Measurements from ENCODE around the gene DHRS4L2. TPM values are rescaled to one million over a fixed set of nuclear protein-coding genes. Genes with fewer than 3 reads are reported as not detected.
A peak's percentile ranks its signal among the peaks of the same experiment; 100 is the strongest.
"Not testable (repeated sequence)": the region's sequence is repeated elsewhere in the genome, so short reads cannot be mapped to it uniquely, and the experiment has no call there.

The DHRS4L2 gene
- total RNA-seq, 3 donors from 2014 or later = 30.7 to 56.1 (median 45.9) TPM

DNA sequence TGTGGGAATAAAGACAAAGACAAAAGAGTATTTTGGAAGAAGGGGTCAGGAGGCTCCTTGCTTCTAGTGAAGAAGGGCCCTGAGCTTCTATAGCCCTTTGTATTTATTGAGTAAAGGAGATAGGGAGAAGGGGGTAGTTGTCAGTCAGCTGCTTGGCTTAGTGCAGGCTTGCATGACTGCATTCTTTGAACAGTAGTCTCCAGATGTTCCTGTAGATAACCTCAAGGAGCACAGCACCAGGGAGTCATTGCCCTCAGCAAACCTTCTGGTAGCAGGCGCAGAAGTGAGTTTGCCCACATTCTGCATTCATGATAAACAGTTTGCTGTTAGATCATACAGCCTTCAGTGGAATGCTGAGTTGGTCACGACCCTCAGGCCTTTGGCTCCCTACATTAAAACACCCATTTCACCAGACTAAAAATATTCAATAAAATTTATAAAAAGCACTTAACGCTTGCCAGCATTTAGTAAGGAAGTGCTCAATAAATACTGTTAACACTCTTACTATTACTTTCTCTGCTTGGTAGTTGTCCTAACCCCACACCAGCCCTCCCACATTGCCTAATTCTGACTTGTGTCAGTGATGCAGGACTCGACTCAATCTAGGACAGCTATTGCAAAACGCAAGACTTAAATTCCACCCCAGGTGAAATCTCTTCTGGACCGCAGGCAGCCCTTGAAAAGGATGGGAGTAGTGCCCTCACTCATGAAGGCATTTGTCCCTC is 38.2 kb upstream of the DHRS4L2 start:
- H3K4me1 ChIP-seq (ENCODE audit: low read depth) = peaks cover 4% of the 10 kb centered on the region
- TF ChIP-seq CTCF (IDR thresholded peaks at IDR 0.05) = no peak
- ATAC-seq = no peak
- DNase-seq = no peak
- H3K4me3 ChIP-seq = no peak overlapping the region
- no peaks in the 10 kb centered on the region for H3K9me3 ChIP-seq
- no peaks in the 10 kb centered on the region for H3K36me3 ChIP-seq (ENCODE audit: low read depth)
- intact Hi-C loops (cut with DNase I, micrococcal nuclease) = no loop called here

GRCh38 chr14:23951136-23951466 is 37.6 kb upstream of the DHRS4L2 start:
- H3K4me1 ChIP-seq (ENCODE audit: low read depth); H3K36me3 ChIP-seq (ENCODE audit: low read depth); ATAC-seq; H3K9me3 ChIP-seq; DNase-seq; intact Hi-C loops (cut with DNase I, micrococcal nuclease); H3K4me3 ChIP-seq: not testable (repeated sequence)

- DNase-seq (peak in 1 of 3 donors; percentile 34), ATAC-seq (no peak)
- H3K9me3 ChIP-seq = no peaks in the 10 kb centered on the region
- peaks cover 4% of the 10 kb centered on the region for H3K4me1 ChIP-seq (ENCODE audit: low read depth)
- no peak for TF ChIP-seq CTCF (IDR thresholded peaks at IDR 0.05)
- intact Hi-C loops (cut with DNase I, micrococcal nuclease) = no loop called here
- no peak overlapping the region for H3K4me3 ChIP-seq
- H3K36me3 ChIP-seq (ENCODE audit: low read depth) = no peaks in the 10 kb centered on the region
Observed at GRCh38 chr14:23951590-23952201, 37.0 kb upstream of the DHRS4L2 start.

- H3K4me1 ChIP-seq (ENCODE audit: low read depth); intact Hi-C loops (cut with DNase I, micrococcal nuclease); DNase-seq; H3K9me3 ChIP-seq; H3K36me3 ChIP-seq (ENCODE audit: low read depth): not testable (repeated sequence)
- peak; percentile 8 for ATAC-seq
- H3K4me3 ChIP-seq = peak overlapping the region; percentile 69
Observed at GRCh38 chr14:23953116-23953463, 35.6 kb upstream of the DHRS4L2 start.

DNA sequence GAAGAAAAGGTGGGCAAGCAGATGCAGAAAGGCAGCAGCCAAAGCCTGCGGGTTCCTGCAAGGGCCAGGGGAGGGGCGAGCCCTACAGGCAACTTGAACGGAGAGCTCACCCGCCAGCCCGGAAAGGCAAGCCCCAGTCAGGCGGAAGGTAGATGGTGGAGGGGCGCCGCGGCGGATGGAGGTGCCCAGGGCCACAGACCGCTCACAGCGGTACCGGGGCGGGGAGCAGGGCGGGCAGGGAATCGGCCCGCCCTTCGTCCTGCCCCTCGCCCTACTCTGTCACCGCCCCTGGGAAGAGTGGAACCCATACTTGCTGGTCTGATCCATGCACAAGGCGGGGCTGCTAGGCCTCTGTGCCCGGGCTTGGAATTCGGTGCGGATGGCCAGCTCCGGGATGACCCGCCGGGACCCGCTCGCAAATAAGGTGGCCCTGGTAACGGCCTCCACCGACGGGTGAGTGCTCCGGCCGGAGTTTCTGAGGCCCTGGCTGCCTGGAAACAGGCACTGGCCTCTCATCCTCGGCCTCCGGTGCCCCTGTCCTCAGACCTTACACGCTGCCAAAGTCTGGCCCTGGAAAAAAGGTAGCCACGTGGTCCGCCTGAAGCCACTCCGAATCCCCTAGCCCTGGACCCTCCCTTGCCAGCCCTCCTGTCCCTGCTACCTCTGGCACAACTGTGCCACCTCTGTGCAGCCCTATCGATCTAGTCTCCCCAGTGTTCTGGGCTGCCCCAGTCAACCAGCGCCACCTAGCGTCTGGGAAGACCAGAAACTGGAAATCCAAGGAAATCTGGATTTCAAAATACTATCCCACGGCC is 35.1 kb upstream of the DHRS4L2 start, which contains the start of gene DHRS4:
Gene DHRS4 (plus strand): TSS at position 307 of the 815 bp plus-strand sequence. CDS start 19 bp downstream, at position 326.
- ATAC-seq = peak; percentile 97
- intact Hi-C loops (cut with DNase I, micrococcal nuclease) = no loop called here

DNA sequence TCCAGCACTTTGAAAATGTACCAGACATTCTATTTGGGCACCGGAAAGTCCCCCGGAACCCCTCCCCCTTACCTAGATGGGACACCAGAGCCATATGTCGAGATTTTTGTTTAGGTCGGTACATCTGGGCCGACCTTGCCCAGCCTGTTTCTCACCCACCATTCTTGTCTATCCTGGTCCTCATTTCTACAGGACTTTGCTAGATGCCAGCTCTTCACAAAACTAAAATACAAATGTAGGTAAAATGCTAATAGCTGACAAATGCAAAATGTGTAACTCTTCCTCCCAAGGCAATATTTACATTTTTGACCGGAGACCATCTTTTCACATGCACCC is 34.5 kb upstream of the DHRS4L2 start:
- TF ChIP-seq CTCF (IDR thresholded peaks at IDR 0.05) = peak; percentile 2
- ATAC-seq; H3K36me3 ChIP-seq (ENCODE audit: low read depth); H3K9me3 ChIP-seq; DNase-seq; H3K4me1 ChIP-seq (ENCODE audit: low read depth); H3K4me3 ChIP-seq; intact Hi-C loops (cut with DNase I, micrococcal nuclease): not testable (repeated sequence)

More for the DNA sequence above, 35.1 kb upstream of the DHRS4L2 start, which contains the start of gene DHRS4:
- H3K4me1 ChIP-seq (ENCODE audit: low read depth) = peaks cover 4% of the 10 kb centered on the region
- no peaks in the 10 kb centered on the region for H3K9me3 ChIP-seq
- H3K4me3 ChIP-seq = peak within 1 kb of the TSS; percentile 69
- no peaks in the 10 kb centered on the region for H3K36me3 ChIP-seq (ENCODE audit: low read depth)
- DNase-seq = peak; percentile 87 to 90 (median 89)
- TF ChIP-seq CTCF (IDR thresholded peaks at IDR 0.05) = peak; percentile 79

- H3K9me3 ChIP-seq; H3K4me3 ChIP-seq; H3K4me1 ChIP-seq (ENCODE audit: low read depth); H3K36me3 ChIP-seq (ENCODE audit: low read depth); intact Hi-C loops (cut with DNase I, micrococcal nuclease): not testable (repeated sequence)
- DNase-seq (peak; percentile 75 to 86 (median 84)), ATAC-seq (peak; percentile 68)
Observed at GRCh38 chr14:23954965-23955364, 33.8 kb upstream of the DHRS4L2 start.

GRCh38 chr14:23955811-23956210 is 32.9 kb upstream of the DHRS4L2 start:
- intact Hi-C loops (cut with DNase I, micrococcal nuclease) = not testable (repeated sequence)

GRCh38 chr14:23957913-23958569 is 30.7 kb upstream of the DHRS4L2 start:
- not testable (repeated sequence) for DNase-seq, ATAC-seq

More at GRCh38 chr14:23955811-23956210, 32.9 kb upstream of the DHRS4L2 start:
- H3K4me3 ChIP-seq; H3K9me3 ChIP-seq; DNase-seq; H3K4me1 ChIP-seq (ENCODE audit: low read depth); H3K36me3 ChIP-seq (ENCODE audit: low read depth); ATAC-seq: not testable (repeated sequence)

More at GRCh38 chr14:23957913-23958569, 30.7 kb upstream of the DHRS4L2 start:
- intact Hi-C loops (cut with DNase I, micrococcal nuclease); H3K36me3 ChIP-seq (ENCODE audit: low read depth); H3K9me3 ChIP-seq; H3K4me3 ChIP-seq; H3K4me1 ChIP-seq (ENCODE audit: low read depth): not testable (repeated sequence)

Measured in mucosa of descending colon (tissue), 3 donors.